Superior temporal gyrus (tissue), 1 donor: ENCODE data around the gene ETFA.
"Not testable (repeated sequence)": the region's sequence is repeated elsewhere in the genome, so short reads cannot be mapped to it uniquely, and the experiment has no call there.

Experiments
- DNase-seq: peaks from one replicate; pipeline ENCODE4 v3.0.0-alpha.2; 2016; ENCODE audit errors: extremely low spot score

The ETFA gene

DNA sequence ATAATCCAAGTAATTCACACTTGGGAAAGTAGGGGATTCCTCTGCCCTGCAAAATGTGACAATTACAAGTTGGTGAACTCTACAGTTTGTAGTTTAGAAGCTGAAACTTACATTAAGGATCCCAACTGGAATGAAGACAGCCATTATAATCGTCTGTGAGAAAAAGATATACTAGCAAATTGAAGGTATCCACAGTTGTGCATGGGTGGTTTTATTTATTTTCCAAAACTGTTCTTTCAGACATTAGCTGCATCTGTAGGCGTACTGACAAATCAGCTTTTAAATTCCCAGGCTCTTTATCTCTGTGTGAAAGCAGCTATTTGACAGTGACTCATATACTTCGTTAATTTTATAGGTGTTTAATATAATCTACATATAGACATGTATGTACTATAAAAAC lies 12.8 kb upstream of the ETFA start:
- DNase-seq, result no peak

DNA sequence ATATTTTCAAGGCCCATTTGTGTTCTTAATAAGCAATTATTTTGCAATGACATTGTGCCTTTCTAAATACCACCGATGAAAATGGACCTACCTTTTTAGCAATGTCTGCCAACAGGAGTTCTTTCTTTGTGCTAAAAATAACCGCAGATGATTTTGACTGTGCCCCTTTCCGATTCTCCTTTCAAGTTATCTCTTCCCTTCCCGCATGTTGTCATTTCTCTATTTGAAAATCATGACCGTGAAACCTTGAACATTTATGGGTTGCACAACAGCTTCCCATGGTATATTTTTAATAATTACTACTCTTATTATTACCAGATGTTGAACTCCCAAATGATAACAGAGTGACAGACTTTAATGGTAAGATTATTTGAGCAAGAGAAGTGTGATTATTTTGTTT lies 10.3 kb upstream of the ETFA start:
- no peak for DNase-seq

DNA sequence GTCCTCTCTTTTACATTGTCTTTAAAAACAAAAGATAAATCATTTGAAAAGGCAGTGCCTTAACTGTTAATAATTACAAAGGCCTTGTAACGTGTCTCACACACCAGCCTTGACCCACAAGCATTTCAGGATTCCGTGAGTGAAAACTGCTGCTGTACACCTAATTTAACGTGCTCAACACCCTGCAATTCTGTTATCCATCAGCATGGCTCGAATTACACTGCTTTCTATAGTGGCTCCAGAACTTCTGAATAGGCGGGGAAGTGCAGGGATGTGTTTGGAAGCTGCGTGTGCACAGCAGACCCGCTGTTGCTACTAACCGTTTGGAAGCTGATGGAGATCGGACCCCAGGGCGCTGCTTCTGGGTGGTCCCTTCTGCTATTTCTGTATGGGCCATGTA lies 9.9 kb upstream of the ETFA start:
- no peak for DNase-seq

DNA sequence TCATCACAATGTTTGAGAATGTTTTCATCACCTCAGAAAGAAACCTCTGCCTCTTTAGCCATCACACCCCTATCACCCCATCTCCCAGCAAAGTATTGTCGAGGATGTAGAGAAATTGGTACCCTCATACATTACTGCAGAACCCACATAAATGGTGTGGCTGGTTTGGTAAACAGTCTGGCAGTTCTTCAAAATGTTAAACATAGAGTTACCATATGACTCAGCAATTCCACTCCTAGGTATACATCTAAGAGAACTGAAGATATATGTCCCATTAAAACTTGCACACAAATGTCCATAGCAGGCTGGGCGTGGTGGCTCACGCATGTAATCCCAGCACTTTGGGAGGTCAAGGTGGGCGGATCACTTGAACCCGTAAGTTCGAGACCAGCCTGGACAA lies 8.7 kb upstream of the ETFA start:
- DNase-seq, result no peak

DNA sequence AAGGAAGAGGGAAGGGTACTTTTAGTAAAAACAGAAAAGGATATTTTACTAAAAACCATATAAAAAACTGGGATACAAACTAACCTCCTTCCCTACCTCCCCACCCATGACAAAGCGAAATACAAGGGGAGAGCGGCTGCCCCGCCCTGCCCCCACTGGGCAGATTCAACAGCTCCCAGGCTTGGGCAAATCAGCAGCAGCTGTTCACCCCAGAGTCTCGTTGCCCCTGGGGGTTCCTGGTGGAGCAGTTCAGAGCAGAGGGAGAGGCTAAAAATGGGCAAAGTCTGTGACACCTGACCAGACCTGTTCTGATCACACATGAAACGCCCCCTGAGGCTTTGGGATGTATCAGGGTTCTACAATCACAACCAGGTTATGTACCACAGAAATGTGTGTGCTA lies 2.5 kb upstream of the ETFA start:
- no peak for DNase-seq

DNA sequence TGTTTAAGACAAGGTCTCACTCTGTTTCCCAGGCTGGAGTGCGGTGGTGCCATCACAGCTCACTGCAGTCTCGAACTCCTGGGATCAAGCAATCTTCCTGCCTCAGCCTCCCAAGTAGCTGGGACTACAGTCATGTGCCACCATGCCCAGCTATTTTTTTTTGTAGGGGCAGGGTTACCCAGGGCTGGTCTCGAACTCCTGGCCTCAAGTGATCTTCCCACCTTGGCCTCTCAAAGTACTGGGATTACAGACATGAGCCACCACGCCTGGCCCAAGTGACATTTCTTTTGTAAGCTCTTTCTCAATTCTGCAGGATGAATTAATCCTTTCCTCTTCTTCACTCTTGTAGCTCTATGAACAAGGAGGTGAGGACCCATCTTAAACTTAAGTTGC lies 1.9 kb upstream of the ETFA start:
- DNase-seq, result not testable (repeated sequence)

DNA sequence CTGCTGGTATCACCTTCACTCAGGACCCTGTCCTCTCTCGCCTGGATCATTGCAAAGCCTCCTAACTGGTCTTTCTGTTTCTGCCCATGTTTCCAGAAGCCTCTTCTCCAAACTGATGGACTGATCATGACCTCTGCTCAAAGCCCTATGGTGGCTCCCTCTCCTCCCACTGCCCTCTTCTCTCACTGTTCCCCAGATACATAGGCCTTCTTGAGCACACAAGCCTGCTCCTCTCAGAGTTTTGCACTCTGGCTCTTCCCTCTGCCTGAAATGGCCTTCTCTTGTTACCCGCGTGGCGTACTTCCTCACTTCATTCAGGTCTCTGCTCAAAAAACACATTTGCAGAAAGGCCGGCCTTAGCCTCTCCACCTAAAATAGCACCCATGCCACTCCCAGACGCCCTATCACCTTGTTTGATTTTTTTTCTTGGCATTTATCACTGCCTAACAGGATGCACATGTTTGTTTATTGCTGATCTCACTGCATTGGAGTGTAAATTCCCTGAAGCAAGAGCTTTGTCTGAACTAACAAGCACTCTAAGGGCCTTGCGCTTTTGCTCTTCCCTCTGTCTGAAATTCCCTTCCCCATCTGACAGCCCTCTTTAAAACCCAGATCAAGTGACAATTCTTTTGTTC lies 1.4 kb upstream of the ETFA start:
- no peak for DNase-seq

DNA sequence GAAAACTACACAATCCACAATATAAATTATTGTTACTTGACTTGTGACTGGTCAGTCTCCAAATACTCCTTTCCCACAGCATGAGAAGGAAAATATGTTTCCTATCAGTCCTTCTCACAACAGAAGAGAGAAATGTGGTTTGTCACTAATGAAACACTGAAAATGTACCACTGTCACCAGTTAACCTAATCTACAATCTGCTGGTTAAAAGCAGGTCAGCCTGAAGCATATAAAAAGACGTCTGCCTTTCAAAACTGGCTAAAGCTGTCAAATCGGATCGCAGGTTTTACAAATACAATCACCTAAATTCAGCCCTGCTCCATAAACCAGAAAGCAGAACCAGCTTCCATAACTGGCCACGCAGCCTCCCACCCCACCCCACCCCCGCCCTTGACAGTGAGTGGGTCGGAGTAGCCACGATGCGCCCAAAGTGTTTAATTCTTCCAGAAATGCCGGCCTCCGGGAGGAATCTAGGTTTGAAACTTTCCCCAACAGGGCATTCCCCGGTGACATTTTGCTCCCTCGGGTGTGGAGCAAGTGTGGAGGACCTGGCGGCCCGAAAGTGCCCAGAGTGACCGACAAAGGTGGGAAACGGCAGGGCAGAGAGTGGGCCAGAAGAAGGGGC lies 682 bp downstream of the ETFA start:
- no peak for DNase-seq

DNA sequence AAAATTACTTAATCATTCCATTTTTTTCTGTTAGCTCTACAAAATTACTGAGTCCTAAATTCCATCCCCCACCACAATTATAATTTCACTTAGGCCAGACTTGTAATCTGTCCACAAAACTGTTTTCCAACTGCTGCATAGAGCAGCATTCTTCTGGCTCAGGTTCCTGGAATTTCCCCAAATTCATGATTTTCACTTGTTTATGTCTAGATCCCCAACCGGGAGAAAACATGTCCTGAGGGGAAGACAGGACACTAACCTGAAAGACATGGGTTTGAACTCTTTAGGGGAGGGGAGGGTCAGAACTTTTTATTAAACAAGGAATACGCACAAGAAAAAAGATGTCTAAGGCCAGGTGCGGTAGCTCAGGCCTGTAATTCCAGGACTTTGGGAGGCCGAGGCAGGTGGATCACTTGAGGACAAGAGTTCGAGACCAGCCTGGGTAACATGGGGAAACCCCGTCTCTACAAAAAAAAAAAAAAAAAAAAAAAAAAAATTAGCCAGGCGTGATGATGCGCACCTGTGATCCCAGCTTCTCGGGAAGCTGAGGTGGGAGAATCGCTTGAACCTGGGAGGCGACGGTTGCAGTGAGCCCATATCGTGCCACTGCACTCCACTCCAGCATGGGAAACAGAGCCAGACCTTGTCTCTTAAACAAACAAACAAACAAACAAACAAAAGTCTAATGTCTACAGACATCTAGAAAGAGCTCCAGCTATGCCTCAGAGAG lies 1.5 kb downstream of the ETFA start:
- no peak for DNase-seq

DNA sequence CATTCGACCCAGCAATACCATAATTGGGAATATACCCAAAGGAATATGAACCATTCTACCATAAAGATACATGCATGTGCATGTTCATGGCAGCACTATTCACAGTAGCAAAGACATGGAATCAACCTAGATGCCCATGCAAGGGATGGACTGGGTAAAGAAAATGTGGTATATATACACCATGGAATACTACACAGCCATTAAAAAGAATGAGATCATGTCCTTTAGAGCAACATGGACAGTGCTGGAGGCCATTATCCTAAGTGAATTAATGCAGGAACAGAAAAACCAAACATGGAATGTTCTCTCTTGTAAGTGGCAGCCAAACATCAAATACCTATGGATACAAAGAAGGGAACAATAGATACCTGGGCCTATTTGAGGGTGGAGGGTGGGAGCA lies 7.4 kb downstream of the ETFA start:
- DNase-seq, result no peak

DNA sequence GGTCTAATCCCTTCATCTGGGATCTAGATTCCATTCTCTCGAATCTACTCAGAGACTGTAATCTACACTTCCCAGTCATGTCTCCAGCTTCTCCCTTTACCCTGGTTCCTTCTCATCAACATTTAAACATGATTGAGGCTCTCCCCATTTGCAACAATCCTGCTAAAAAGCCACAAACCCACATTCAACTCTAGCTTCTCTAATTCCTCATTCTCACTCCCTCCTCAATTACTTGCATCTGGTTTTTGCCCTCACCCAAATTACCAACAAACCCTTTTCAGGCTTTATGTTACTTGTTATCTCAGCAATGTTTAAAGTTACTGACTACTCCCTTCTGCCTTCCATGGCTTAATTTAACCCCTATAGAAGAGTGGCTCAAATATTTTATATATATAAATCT lies 11.5 kb downstream of the ETFA start:
- DNase-seq, result no peak

DNA sequence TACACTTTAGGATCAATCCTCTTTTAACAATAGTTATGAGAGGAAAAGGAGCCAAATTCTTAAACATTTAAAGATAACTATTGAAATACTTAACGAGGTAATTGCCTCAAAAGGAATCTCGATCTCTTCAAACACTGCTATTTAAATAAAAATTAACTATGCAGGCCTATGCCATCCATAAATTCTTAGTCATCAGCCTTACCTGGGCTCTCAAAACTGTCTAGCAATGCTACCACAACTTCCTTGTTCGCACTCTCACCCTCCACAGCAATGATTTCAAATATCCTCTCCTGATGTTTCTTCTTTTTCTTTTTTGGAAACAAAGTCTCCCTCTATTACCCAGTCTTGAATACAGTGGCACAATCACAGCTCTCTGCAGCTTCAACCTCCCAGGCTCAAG lies 12.3 kb downstream of the ETFA start:
- DNase-seq, result no peak

DNA sequence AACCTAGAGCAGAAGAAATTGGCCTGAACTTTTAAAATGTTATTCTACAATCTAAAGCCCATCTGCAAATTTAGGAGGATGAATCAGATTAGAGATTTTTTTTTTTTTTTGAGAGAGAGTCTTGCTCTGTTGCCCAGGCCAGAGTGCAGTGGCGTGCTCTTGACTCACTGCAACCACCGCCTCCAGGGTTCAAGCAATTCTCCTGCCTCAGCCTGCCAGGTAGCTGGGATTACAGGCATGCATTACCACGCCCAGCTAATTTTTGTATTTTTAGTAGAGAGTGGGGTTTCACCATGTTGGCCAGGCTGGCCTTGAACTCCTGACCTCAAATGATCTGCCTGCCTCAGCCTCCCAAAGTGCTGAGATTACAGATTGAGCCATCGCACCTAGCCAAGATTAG lies 13.3 kb downstream of the ETFA start:
- DNase-seq, result not testable (repeated sequence)

DNA sequence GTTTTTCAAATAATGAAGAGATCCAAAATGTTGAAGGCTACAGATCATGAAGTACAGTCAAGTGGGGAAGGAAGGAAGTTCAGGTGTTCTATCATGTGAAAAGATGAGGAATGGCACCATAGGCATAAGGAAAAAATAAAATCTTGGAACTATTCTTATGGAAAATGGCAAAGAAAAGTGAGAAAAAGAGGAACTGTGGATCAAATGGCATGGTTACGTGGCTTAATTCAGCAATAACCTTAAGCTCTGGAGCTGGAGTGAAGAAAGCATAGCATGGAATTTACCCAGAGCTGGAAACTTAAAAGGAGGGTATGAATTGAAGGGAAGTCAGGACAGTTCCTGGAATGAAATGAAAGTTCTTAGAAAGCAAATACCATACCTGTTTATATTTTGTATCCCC lies 14.4 kb downstream of the ETFA start:
- no peak for DNase-seq

DNA sequence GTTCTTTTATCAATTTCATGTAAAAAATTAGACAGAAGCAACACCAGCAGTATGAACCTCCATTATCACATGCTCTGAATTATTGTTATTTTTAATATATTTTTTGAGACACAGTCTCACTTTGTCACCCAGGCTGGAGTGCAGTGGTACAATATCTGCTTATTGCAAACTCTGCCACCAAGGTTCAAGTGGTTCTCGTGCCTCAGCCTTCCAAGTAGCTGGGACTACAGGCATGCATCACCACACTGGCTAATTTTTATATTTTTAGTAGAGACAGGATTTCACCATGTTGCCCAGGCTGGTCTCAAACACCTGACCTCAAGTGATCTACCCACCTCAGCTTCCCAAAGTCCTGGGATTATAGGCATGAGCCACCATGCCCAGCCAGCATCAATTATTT lies 16.8 kb downstream of the ETFA start:
- not testable (repeated sequence) for DNase-seq

DNA sequence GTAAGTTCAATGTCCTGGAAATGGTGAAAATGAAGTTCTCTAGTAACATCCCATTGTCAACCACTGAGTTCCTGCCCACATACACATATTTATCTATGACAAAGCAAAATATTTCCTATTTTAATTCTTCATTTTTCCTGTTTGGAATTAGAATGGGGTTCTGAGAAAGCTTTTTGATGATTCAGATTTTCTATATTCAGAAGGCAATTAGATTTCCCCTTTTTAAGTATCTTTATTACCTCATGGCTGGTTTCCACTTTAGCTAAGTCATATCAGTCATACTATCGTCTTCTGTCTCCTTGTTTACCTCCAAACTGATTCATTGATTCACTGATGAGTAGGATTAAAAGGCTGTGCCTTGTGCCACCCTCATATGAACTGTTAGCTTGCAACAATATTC lies 17.9 kb downstream of the ETFA start:
- no peak for DNase-seq

DNA sequence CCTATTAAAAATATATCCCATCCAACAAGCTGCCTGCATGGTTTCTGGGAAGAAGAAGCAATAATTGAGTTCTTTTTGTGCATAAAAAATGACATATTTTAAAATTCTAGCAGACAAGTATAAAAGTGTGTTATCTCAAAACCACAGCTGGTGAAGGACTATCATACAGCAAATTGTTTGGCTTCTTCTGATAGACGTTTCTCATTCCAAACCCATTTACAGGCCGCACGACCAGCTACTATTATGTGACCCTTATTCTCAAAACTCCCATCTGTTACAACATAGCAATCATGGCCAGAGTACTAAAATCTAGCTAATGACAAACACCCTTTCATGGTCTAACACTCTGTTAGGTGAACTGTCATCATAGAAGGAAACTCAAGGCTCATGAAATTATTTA lies 21.7 kb downstream of the ETFA start:
- no peak for DNase-seq

DNA sequence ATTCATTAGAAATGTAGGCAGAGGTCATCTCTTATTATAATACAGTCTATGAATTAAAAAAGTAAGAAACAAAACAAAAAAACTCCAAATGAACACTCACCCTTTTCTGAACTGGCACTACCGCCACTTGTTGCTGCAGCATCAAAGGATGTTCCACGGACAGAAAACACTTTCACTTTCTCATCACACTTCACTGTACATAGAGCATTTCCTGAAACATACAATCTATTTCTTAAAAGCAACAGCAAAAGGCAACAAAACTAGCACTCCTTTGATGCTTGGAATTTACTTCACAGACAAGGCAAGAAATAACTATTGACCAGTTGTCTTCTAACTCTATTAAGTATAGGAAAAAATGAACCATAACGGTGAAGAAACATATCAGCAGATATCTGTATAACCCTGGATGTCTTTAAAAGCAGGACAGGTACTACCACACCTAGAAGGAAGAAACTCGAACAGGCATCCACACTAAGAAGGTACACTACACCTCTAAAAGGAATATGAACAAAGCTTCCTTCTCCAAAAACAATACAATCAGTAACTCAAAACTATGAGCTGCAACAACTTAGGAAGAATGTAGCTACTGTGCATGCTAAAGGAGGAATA lies 24.9 kb downstream of the ETFA start:
- DNase-seq, result no peak

DNA sequence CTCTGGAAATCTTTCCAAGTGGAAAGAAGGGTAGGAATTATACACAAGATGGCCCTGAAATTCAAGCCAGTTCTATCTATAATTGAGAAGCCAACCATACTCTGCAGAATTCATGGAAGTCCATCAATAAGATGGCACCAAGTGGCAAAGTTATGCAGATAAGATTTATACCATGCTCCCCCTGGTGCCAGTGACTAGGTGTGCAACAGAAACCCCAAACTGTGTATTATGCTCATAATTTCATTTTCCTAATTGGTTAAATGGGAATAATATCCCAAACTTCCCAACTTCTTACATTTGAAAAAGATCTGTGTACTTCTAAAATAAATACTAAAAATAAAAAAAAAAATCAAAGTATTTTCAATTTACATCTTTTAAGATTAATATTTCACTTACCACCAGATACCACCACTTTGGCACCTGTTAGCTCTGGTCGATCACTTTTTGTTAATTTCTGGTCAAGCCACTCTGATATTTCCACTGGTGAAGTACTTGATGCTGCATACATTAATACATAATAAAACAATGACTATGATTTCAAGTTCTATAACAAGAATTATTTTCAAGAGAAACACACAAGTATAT lies 25.9 kb downstream of the ETFA start:
- no peak for DNase-seq

DNA sequence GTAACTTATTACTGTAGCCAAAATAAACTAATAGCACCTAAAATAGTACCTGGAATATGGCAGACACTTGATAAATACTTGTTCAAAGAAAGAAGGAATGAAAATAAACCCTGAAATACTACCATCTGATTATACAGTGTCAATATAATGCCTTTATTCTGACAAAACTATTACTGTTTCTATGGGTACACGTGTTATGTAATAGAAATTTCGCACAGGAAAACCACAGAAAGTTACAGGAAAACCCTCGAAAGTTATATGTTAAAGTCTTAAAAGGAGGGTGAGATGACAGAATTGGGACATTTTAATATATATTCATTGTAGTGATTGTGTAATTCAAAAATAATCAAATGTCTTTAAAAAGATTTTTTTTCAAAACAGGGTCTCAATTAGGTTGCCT lies 28.8 kb downstream of the ETFA start:
- no peak for DNase-seq

DNA sequence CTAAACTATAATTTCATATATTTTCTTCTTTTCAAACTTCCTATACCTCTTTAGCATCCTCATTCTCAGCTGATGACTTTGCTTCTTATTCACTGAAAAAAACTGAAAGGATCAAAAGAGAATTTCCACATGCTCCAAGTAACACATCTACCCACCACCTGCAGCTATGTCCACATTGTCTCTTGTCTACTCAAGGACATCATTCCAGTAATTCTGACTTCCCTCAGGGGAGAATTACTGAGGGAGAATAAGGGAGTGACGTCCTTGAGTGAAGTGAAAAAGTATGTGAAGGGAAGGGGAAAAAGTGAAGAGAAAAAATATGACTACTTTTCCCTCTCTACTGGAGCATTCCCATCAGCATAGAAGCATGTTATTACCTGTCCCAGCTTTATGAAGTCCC lies 32.6 kb downstream of the ETFA start:
- no peak for DNase-seq

DNA sequence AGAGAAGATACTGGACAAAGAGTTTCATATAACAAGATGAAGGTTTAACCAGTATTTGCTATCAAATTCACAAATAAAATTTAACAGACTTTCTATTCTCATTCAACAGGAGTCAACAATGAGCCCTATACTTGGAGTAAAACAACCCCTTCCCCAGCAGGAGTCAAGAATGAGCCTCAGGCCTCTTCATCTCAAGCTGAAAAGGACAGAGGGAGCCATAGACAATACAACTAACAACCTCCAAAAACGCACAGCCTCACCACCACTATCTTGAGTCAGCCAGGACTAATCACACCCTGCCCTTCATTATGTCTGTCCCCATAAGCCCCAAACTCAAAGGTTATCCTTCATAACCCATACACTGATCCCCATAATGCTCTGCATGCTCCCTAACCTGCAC lies 36.4 kb downstream of the ETFA start:
- no peak for DNase-seq

DNA sequence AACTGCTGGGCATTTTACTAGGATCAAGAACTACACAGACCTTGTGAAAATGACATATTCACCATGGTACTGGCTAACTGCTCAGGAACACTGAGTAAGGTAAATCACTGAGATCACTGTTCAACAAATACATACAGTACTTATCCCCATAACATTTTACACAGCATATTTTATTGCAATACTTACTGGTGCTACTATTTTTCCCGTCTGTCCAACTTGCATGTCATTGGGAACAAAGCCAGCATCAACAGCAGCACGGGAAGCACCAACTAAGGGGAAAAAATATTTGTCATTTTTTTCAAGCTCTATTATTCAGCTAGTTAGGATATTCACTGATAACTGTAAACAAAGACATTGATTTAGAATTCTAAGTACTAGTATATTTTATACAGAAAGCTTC lies 37.0 kb downstream of the ETFA start:
- DNase-seq, result no peak
